A673 (cell line): ENCODE data around the gene SND1.

Experiments used
- CTCF ChIP-seq: fragments of 300-800, 200-600 bp; sonication (generic); conservative IDR thresholded peaks from 2 replicates; pipeline ENCODE4 v1.5.1; 2017; ENCODE audit warnings: low read depth, mild to moderate bottlenecking, antibody characterized with exemption, low read length, moderate library complexity, mixed read lengths
- EZH2 ChIP-seq: fragments of 200-600 bp; sonication (generic); IDR thresholded peaks from 2 replicates; pipeline ENCODE4 v1.6.1; 2017; ENCODE audit warnings: borderline replicate concordance, low read depth, mild to moderate bottlenecking, mixed read lengths, antibody characterized with exemption, low read length; ENCODE audit not compliant: poor library complexity, severe bottlenecking

- TF ChIP-seq CTCF (no peak), EZH2 (no peak)
Measured at GRCh38 chr7:127652333-127653248, 597 bp downstream of the SND1 start.
